NCI-H510A treated with DMSO at 0.1 percent for 48 hours (cell line): ENCODE results near the gene DPP10.

Experiments
- DNase-seq: peaks from one replicate; lab custom pipeline; 2025; lab: John Stamatoyannopoulos, UW

The DPP10 gene

GRCh38 chr2:115161081-115161770 is 718.8 kb downstream of the DPP10 start:
- DNase-seq, result peak; percentile 79

GRCh38 chr2:115161771-115162493 is 719.5 kb downstream of the DPP10 start:
- DNase-seq, result peak; percentile 67

- DNase-seq, result peak; percentile 55
Observed at GRCh38 chr2:115162494-115163293, 720.3 kb downstream of the DPP10 start.

GRCh38 chr2:115163572-115163971 is 721.1 kb downstream of the DPP10 start:
- DNase-seq, result peak; percentile 70

- peak; percentile 19 for DNase-seq
Observed at GRCh38 chr2:115165529-115166109, 723.2 kb downstream of the DPP10 start.

- DNase-seq, result no peak
Observed at GRCh38 chr2:115168457-115168856, 726.0 kb downstream of the DPP10 start.

- DNase-seq, result no peak
Observed at GRCh38 chr2:115169814-115170213, 727.4 kb downstream of the DPP10 start.

- no peak for DNase-seq
Observed at GRCh38 chr2:115171751-115172150, 729.3 kb downstream of the DPP10 start.

- DNase-seq, result no peak
Observed at GRCh38 chr2:115174651-115175050, 732.2 kb downstream of the DPP10 start.

GRCh38 chr2:115183144-115183543 is 740.7 kb downstream of the DPP10 start:
- no peak for DNase-seq

GRCh38 chr2:115190459-115190858 is 748.0 kb downstream of the DPP10 start:
- no peak for DNase-seq

GRCh38 chr2:115194623-115195022 is 752.2 kb downstream of the DPP10 start:
- peak; percentile 3 for DNase-seq

- DNase-seq, result no peak
Observed at GRCh38 chr2:115196587-115196986, 754.1 kb downstream of the DPP10 start.

- DNase-seq, result no peak
Observed at GRCh38 chr2:115199966-115200365, 757.5 kb downstream of the DPP10 start.

GRCh38 chr2:115201386-115201785 is 758.9 kb downstream of the DPP10 start:
- DNase-seq, result no peak

- DNase-seq, result no peak
Observed at GRCh38 chr2:115208493-115209164, 766.2 kb downstream of the DPP10 start.

- no peak for DNase-seq
Observed at GRCh38 chr2:115214050-115214449, 771.6 kb downstream of the DPP10 start.

GRCh38 chr2:115219296-115219695 is 776.9 kb downstream of the DPP10 start:
- DNase-seq, result no peak

- DNase-seq, result no peak
Observed at GRCh38 chr2:115234186-115234585, 791.7 kb downstream of the DPP10 start.

- no peak for DNase-seq
Observed at GRCh38 chr2:115234737-115235136, 792.3 kb downstream of the DPP10 start.

GRCh38 chr2:115248066-115248465 is 805.6 kb downstream of the DPP10 start:
- DNase-seq, result no peak

GRCh38 chr2:115277366-115277765 is 834.9 kb downstream of the DPP10 start:
- DNase-seq, result no peak
